Occipital lobe (tissue), 2 donors: ENCODE data around the gene SENP7. TPM values are rescaled to one million over a fixed set of nuclear protein-coding genes. Genes with fewer than 3 reads are reported as not detected.
"Not testable (repeated sequence)": the region's sequence is repeated elsewhere in the genome, so short reads cannot be mapped to it uniquely, and the experiment has no call there.

Source experiments
- DNase-seq: peaks from one replicate; lab custom pipeline; 2025; lab: John Stamatoyannopoulos, UW
- total RNA-seq: library from RNA; depleted of rRNA; stranded (reverse); fragments of >200 nt; gene quantifications from one replicate; pipeline ENCODE4 v1.2.3, GENCODE V29; 2014

The SENP7 gene
- 107 TPM for total RNA-seq

GRCh38 chr3:101512646-101513418 lies at the start of gene SENP7:
TSS of gene SENP7 (minus strand) at chr3:101513212. CDS start at chr3:101513130, 82 bp downstream.
- DNase-seq = peak; percentile 47

DNA sequence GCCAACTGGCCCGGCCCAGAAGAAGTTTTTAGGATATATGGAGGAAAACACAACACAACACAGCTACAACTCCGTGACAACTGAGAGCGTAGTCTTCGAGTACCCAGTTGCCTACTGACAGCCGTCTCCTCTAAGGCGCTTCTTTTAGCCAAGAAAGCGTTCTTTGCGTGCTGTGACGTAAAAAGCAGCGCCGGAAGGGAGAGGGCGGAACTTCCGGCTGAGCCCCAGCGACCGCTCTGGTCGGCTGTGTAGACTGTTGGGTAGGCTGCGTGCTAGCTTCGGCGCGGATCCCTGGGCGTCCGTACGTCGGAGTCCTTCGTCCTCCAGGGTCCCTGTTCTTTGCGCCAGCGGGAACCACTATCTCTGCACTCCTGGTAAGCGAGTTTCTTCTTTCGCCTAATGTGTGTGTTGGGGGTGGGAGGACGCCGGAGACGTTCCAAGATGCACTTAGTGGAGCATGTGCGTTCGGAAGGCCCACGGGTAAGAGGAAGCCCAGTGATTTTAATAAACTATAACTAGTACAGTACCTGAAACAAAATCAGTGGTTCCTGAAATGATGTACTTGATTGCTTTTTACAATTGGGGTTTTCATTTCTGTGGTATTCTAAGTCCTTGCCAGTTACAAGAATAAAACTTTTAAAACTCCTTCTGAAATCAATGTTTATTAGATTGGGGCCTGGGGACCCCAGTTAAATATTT lies 48.8 kb upstream of the SENP7 start, which contains the start of gene TRMT10C:
Gene TRMT10C (plus strand): TSS at position 239 of the 699 bp plus-strand sequence. CDS start 2,914 bp downstream, outside the sequence.
- DNase-seq = peak; percentile 86

GRCh38 chr3:101556064-101556463 lies 43.1 kb upstream of the SENP7 start:
- DNase-seq = no peak

DNA sequence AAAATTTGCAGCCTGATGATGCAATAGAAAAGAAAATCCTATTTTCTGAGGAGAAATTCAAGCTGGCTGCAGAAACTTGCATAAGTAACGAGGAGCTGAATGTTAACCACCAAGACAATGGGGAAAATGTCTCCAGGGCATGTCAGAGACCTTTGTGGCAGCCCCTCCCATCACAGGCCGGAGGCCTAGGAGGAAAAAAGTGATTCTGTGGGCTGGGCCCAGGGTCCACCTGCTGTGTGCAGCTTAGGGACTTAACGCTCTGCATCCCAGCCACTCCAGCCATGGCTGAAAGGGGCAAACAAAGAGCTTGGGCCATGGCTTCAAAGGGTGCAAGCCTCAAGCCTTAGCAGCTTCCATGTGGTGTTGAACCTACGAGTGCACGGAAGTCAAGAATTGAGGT lies 40.4 kb upstream of the SENP7 start:
- not testable (repeated sequence) for DNase-seq

GRCh38 chr3:101551359-101552081 lies 38.5 kb upstream of the SENP7 start:
- not testable (repeated sequence) for DNase-seq

DNA sequence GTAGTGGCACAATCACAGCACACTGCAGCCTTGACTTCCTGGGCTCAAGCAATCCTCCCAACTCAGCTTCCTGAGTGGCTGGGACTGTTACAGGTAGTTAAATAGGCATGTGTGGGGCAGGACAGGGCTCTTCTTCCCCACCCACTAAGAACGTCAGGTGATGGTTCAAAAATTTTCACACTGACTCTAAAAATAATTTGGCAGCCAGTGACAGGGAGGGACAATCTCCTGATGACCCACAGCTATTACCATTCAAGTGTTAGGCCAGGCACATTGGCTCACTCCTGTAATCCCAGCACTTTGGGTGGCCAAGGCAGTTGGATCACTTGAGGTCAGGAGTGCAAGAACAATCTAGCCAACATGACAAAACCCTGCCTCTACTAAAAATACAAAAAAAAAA lies 36.5 kb upstream of the SENP7 start:
- no peak for DNase-seq

GRCh38 chr3:101548527-101549105 lies 35.6 kb upstream of the SENP7 start:
- DNase-seq = no peak

DNA sequence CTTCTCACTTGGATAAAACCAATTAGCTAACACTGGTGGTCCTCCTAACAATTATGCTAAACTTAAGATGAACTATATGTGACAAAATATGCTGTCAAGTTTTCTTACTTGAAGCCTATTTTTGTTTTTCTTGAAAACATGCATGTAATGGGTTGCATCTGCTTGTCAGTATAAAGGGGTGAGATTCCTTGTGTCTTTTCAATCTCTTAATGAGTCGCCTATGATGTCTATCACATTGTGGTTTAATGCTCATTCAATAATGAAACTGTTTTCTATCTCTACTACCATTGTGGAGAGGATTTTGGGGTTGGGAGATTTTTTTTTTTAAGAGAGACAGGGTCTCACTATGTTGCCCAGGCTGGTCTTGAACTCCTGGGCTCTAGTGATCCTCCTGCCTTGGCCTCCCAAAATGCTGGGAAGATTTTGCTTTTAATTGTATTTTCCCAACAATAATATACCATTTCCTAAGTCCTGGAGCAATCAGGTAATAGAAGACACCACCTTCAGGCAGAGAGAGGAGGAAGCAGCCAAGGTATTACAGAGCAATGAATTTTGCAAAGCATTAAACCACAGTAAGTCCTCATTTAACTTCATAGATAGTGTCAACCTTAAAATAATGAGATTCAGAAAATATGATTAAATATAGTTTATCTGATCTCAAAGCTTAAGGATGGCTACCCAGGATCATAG lies 31.3 kb upstream of the SENP7 start:
- DNase-seq = no peak

- DNase-seq = no peak
Observed at GRCh38 chr3:101542957-101543356, 29.9 kb upstream of the SENP7 start.

DNA sequence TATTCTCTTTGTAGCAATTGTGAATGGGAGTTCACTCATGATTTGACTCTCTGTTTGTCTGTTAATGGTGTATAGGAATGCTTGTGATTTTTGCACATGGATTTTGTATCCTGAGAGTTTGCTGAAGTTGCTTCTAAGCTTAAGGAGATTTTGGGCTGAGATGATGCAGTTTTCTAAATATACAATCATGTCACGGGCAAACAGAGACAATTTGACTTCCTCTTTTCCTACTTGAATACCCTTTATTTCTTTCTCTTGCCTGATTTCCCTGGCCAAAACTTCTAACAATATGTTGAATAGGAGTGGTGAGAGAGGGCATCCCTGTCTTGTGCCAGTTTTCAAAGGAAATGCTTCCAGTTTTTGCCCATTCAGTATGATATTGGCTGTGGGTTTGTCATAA lies 23.9 kb upstream of the SENP7 start:
- not testable (repeated sequence) for DNase-seq

DNA sequence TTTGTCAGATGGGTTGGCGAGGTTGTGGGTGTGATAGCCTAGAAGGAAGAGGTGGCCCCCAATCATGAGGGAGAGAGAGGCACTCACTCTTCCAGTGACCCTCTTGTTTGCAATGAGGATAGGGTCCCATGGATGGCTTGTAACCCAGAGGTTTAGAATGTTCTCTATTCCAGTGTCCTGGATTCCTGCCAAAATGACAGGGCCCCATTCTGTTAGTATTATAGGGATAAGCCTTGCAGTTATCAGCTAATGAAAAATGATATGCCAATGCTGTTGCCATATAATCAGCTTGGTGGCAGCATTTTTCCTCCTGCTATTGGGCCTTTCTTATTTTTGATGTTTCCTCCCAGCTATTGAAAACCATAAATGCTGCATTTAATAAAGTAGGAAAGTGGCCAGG lies 23.3 kb upstream of the SENP7 start:
- DNase-seq = no peak

- DNase-seq = no peak
Observed at GRCh38 chr3:101535221-101535620, 22.2 kb upstream of the SENP7 start.

GRCh38 chr3:101533603-101533968 lies 20.6 kb upstream of the SENP7 start:
- DNase-seq = no peak

- no peak for DNase-seq
Observed at GRCh38 chr3:101532783-101533602, 20.0 kb upstream of the SENP7 start.

DNA sequence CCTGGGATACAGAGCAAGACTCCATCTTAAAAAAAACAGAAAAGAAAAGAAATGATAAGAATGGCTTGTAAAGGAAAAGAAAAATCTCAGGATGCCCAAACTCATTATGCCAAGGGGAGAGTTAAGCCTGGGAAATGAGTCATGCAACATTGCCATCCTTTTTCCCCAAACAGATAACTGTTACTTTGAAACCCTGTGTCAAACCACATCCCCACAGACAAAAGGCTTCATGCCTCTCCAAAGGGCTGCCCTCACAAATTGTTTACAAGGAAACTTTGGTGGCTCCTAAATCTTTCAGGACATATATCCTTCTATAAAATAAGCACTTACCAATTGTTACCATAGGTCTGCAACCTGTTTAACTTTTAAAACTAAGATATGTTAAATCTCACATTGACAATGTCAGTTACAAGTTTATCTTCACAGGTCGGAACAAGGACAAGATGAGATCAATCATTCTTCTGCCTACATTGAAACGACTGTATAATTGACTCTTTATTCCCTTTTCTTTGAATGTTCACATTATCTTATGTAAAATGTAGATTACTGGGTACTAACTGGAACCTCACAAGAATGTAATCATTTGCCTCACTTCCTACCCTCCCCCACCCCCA lies 18.6 kb upstream of the SENP7 start:
- DNase-seq = no peak

GRCh38 chr3:101530686-101531047 lies 17.7 kb upstream of the SENP7 start:
- DNase-seq = no peak

DNA sequence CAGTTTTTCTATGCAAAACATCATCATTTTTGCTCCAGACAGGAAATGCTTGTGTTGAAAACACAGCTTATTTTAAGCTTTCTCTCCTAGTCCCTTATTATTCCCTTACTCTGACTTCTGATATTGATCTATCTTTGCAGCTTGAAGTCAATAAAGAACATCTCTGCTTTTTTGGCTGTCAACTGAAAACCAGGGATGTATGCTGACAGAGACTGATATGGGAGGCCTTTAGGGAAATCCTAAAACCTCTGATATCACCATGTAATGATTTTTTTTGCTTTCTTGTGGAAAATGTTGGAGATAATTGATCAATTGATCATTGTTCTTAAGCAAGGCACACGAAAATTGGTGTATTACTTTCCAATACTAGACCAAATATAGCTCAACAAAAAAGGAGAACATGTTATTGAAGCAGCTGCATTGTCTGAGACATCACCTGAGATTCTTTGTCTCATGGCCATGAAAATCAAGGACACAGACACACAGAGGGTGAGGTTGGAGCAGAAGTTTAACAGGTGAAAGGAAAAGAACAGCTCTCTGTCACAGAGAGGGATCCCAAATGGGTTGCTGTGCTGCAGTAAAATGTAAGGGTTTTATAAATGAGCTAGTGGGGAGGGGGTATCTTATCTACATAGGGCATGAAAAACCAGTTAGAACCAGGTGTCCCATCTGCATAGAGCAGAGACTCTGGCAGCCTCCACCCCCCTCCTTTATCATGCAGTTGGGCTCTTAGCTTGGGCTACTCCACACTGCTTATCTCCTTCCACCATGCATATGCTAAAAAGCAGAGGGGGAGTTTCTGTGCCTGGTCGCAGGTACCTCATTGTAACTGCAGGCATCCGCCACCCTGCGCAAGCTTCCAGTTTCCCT lies 17.0 kb upstream of the SENP7 start:
- DNase-seq = no peak

DNA sequence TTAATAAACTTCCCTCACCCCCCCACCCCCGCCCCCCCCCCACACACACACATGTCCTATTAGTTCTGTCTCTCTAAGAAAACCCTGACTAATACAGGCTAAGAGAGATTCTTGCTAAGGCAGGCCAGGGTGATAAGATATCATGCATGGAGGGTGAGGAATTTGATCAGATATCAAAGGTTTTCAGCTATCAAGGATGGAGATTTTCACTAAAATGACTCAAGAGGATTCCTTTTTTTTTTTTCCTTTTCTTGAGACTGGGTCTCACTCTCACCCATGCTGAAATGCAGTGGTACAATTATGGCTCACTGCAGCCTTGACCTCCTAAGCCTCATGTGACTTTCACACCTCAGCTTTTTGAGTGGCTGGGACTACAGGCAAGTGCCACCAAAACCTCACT lies 14.9 kb upstream of the SENP7 start:
- DNase-seq = no peak

DNA sequence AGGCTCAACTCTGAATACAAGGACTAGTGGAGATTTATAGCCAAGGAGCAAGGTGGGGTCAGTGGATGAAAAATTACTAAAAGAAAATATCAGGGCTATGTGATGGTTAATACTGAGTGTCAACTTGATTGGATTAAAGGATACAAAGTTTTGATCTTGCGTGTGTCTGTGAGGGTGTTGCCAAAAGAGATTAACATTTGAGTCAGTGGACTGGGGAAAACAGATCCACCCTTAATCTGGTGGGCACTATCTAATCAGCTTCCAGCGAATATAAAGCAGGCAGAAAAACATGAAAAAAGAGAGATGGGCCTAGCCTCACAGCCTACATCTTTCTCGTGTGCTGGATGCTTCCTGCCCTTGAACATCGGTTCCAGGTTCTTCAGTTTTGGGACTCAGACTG lies 14.4 kb upstream of the SENP7 start:
- DNase-seq = no peak
